H1 (cell line): ENCODE results near the gene DPH1.

Experiments used
- JUND ChIP-seq: IDR thresholded peaks from 2 replicates; pipeline ENCODE4 v1.6.1; 2011; ENCODE audit warnings: mild to moderate bottlenecking, improper control_type of control experiment, low read length
- POLR2A ChIP-seq, 2 experiments: IDR thresholded peaks; 1 replicate in 1 of 2; 2 replicates in 1 of 2; pipeline ENCODE4 v1.6.1; 2011; ENCODE audit warnings: low read depth in 2 of 2, low read length in 2 of 2, mild to moderate bottlenecking in 2 of 2; ENCODE audit errors: control extremely low read depth in 1 of 2
- YY1 ChIP-seq: IDR thresholded peaks from 2 replicates; pipeline ENCODE4 v1.6.1; 2011; ENCODE audit warnings: low read depth, mild to moderate bottlenecking, low read length

DNA sequence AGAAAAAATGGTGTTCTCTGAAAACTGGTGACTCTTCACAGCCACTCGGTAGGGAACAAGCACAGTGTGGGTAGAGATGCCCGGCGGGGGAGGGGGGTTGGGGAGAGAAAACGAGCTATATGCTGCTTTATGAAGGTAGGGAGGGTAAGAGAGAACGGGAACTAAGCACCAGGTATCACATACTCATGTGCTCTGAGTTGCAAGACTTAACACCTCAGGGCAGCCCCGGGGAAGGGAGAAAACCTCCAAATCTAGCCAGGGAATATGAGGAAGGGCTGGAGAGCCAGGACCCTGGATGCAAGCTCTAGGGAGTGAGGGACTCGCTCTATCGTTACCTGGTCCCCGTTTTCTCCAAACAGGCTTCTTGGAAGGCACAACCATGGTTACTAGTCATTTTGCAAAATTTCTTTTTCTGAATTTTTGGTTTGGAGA is 60.3 kb downstream of the DPH1 start:
- TF ChIP-seq JUND (no peak), POLR2A (IDR thresholded peaks at IDR 0.05; ENCODE audit: control extremely low read depth in 1 of 2, low read depth in 2 of 2, low read length in 2 of 2) (no peak), YY1 (no peak)
